Skeletal muscle satellite cell (primary cell): ENCODE results near the gene NLRC5.
"Not testable (repeated sequence)": the region's sequence is repeated elsewhere in the genome, so short reads cannot be mapped to it uniquely, and the experiment has no call there.

Experiments
- H3K27me3 ChIP-seq: 2 replicates; pipeline ENCODE4 v1.7.0; 2013; ENCODE audit warnings: low read length; ENCODE audit not compliant: control insufficient read depth, insufficient read depth
- H3K36me3 ChIP-seq: 2 replicates; pipeline ENCODE4 v1.7.0; 2013; ENCODE audit warnings: mild to moderate bottlenecking, control low read depth, low read length; ENCODE audit not compliant: insufficient read depth
- H3K4me1 ChIP-seq: 2 replicates; pipeline ENCODE4 v1.7.0; 2013; ENCODE audit warnings: low read length; ENCODE audit not compliant: control insufficient read depth, insufficient read depth
- H3K4me2 ChIP-seq: 2 replicates; pipeline ENCODE4 v1.7.0; 2013; ENCODE audit warnings: mild to moderate bottlenecking, low read length
- H3K4me3 ChIP-seq: 2 replicates; pipeline ENCODE4 v1.7.0; 2013; ENCODE audit warnings: low read length
- H3K9ac ChIP-seq: 2 replicates; pipeline ENCODE4 v1.7.0; 2013; ENCODE audit warnings: mild to moderate bottlenecking, low read depth, low read length, moderate library complexity
- H3K9me3 ChIP-seq: replicated peaks from 2 replicates; pipeline ENCODE4 v1.7.0; 2013; ENCODE audit warnings: mild to moderate bottlenecking, control low read depth, low read length

NLRC5 gene

DNA sequence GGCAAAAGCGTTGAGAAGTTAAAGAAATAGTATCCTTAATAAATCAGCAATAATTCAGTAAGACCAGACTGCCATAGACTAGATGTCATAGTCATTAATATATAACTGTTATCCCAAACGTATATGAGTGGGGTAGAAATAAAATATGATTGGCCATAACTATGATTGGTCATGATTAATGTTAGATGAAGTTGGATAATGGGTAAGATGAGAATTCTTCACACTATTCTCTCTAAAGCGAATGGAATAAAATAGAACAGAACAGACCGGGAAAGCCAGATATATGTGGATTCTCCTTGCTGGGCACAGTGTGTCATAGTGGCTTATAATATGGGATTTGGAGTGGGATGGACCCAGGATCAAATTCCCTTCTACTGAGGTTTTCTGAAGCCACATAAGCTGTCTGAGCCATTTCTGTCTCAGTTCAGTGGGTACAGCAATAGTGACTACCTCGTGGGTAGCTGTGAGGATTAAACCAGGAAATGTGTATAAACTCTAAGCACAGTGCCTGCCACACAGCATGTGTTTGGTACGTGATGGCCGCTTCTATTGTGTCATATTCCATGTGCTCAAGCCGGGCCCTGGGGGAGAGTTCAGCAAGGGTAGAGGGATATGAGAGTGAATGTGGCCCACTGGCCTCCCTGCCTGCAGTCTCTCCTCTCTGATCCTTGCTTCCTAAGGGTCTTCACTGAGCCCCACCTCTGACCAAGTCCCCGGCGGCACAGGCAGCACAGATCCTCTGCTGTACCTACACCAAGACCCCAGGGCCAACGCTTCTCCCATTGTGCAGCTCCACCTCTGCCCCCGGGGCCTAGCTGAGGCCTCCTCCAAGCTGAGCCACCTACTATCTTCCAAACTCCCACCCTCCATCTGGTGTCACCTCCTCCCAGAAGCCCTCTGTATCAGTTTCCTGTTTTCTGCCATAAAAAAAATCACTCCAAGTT, 23.9 kb upstream of the NLRC5 start:
- peaks cover 5% of the 10 kb centered on the region for H3K9me3 ChIP-seq
- H3K9ac ChIP-seq = peak overlapping the region; percentile 44
- H3K4me3 ChIP-seq = no peak overlapping the region
- H3K27me3 ChIP-seq = peaks cover 4% of the 10 kb centered on the region
- peaks cover 33% of the 10 kb centered on the region for H3K4me1 ChIP-seq
- no peaks in the 10 kb centered on the region for H3K36me3 ChIP-seq
- peak overlapping the region; percentile 46 for H3K4me2 ChIP-seq

DNA sequence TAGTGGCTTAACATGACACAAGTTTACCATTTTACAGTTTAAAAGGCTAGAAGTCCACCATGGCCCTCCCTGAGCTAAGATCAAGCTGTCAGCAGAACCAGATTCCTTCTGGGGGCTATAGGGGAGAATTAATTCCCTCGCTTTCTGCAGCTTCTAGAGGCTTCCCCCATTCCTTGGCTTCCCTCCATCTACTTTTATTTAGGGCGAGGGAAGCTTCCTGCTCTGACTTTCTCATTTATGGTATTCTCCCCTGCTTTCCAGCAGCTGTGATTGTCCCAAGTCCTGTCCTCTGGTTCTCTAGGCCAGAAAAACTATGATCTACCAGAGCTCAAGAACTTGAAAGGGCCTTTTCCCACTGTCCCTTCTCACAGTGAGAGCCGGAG, 23.3 kb upstream of the NLRC5 start:
- Histone ChIP-seq H3K27me3 (peaks cover 11% of the 10 kb centered on the region), H3K4me1 (peaks cover 30% of the 10 kb centered on the region), H3K4me2 (no peak overlapping the region), H3K9ac (peak overlapping the region; percentile 44), H3K9me3 (peaks cover 5% of the 10 kb centered on the region), H3K4me3 (no peak overlapping the region), H3K36me3 (no peaks in the 10 kb centered on the region)

DNA sequence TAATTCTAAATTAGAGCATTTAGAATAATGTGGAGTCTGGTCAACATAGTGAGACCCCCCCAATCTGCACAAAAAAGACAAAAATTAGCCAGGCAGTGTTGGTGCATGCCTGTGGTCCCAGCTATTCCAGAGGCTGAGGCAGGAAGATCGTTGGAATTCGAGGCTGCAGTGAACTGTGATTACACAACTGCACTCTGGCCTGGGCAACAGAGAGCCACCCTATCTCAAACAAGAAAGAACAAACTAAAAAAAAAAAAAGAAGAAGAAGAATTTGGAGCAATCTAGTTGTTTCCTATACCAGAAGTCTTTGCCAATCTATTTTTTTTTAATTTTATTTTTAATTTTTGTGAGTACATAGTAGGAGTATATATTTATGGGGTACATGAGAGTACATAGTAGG, 21.6 kb upstream of the NLRC5 start:
- H3K4me1 ChIP-seq = peaks cover 22% of the 10 kb centered on the region

DNA sequence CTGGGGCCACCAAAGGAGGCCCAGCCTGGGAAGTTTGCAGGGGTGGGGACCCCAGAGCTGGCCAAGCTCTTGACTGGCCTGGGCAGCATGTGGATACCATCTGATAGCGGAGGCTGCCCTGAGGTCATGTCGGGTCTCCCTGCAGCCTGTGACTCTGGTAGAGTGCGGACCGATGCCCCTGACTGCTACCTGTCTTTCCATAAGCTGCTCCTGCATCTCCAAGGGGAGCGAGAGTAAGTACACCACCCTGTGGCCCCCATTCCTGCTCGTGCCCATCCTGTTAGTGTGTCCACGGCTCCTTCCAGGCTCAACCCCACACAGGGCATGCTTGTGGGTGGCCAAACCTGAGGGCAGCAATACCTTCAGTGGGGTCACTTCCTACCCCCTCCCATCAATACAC, 19.6 kb upstream of the NLRC5 start:
- Histone ChIP-seq H3K4me3 (no peak overlapping the region), H3K9ac (no peak overlapping the region), H3K4me2 (no peak overlapping the region), H3K9me3 (no peaks in the 10 kb centered on the region), H3K27me3 (peaks cover 26% of the 10 kb centered on the region), H3K36me3 (no peaks in the 10 kb centered on the region), H3K4me1 (peaks cover 15% of the 10 kb centered on the region)

More for the DNA sequence above, 21.6 kb upstream of the NLRC5 start:
- Histone ChIP-seq H3K4me3 (no peak overlapping the region), H3K27me3 (peaks cover 20% of the 10 kb centered on the region), H3K9ac (no peak overlapping the region), H3K9me3 (peaks cover 5% of the 10 kb centered on the region), H3K36me3 (no peaks in the 10 kb centered on the region), H3K4me2 (no peak overlapping the region)

DNA sequence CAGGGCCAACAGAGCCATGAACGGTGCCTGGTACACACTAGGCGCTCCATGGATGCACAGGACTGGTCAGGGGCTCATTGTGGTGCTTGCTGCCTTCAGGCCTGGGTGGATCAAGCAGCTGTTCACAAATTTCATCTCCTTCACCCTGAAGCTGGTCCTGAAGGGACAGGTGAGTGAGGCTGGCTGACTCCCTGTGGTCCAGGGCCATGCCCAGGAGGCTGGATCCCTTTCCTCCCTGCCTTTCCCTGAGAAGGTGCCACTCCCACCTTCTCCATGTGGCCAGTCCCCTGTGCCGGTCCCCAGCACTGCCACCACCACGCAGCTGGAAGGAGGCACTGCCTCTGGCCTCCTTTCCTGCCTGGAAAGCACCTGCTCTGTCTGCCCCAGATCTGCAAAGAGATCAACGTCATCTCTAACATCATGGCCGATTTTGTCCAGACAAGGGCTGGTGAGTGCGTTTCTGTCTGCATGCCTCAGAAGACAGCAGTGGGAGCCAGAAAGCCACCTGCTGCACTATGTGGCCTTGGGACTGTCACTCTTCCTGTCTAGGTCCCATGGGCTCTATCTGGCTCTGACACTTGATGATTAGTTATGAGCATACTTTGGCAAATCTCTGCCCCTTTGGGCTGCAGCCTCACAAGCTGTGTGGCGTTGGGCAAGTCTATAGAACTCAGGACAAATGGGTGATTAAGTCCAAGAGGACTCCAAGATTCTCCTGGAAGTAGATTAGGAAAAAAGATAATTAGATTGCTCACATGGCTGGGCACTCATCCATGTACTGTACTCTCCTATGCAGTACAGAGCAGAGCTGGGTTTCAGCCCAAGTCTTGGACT, 18.2 kb upstream of the NLRC5 start:
- H3K4me3 ChIP-seq = no peak overlapping the region
- H3K9me3 ChIP-seq = no peaks in the 10 kb centered on the region
- no peaks in the 10 kb centered on the region for H3K36me3 ChIP-seq
- H3K4me2 ChIP-seq = no peak overlapping the region
- peaks cover 29% of the 10 kb centered on the region for H3K27me3 ChIP-seq
- H3K4me1 ChIP-seq = peaks cover 3% of the 10 kb centered on the region
- H3K9ac ChIP-seq = no peak overlapping the region

DNA sequence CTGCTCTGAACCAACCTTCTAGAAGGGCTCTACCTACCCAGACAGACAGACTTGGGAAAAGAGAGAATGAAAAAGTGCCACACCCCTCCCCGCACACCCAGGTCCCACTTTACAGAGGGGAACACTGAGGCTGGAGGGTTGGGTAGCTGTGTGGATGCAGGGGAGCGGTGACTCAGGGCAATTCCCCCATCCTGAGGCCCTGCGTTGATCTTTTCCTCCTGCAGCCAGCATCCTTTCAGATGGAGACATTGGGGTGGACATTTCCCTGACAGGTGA, 17.7 kb upstream of the NLRC5 start:
- Histone ChIP-seq H3K9ac (no peak overlapping the region), H3K4me1 (no peaks in the 10 kb centered on the region), H3K9me3 (no peaks in the 10 kb centered on the region), H3K36me3 (no peaks in the 10 kb centered on the region), H3K27me3 (peaks cover 29% of the 10 kb centered on the region), H3K4me3 (no peak overlapping the region), H3K4me2 (no peak overlapping the region)

DNA sequence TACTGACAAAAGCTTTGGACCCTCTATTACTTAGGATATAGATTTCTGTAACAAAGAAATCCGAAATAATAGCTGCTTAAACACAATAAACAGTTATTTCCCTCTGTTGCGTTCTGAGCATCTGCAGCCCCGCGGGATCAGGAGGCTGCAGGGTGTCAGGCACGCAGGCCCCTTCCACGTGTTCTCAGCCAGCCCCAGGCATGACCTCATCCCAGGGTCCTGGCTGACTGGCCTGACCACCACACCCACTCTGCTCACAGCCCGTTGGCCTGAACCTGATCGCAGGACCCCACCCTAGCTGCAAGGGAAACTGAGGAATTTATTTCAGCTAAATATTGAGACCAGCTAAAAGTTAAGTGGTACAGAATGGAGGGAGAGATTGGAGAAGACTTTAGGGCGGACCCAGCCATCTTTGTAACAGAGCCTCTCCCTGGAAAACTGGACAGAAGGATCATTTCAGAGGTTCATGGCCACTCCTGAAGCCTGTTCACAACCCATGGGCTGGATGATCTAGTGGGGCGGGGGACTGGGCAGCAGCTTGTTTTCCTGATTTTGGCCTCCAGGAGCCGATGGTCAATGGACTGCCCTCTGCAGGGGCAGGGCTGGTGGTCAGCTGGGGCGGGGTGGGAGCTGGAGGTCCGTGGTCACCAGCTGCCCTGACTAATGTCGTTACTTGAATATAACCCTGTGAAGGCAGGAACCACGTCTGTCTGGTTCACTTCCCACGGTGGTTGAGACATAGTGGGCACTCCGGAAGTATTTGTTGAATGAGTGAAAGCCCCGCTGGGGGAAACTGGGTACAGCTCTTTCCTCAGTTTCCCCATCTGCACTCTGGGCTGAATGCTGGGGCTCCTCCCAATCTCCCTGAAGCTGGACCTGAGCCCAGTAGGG, 16.7 kb upstream of the NLRC5 start:
- Histone ChIP-seq H3K27me3 (peaks cover 29% of the 10 kb centered on the region), H3K4me2 (no peak overlapping the region), H3K4me1 (no peaks in the 10 kb centered on the region), H3K9ac (no peak overlapping the region), H3K4me3 (no peak overlapping the region), H3K9me3 (no peaks in the 10 kb centered on the region), H3K36me3 (no peaks in the 10 kb centered on the region)

DNA sequence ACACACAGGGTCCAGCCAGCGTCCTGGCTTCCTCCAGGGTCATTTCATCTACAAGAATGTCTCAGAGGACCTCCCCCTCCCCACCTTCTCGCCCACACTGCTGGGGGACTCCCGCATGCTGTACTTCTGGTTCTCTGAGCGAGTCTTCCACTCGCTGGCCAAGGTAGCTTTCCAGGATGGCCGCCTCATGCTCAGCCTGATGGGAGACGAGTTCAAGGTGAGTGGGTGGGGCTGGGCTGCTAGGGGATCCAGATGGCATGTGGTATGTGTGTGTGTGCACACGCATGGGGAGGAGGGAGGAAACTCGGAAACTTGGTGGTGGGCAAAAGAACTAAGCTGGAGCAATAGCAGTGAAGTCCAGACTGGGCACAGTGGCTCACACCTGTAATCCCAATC, 16.1 kb upstream of the NLRC5 start:
- Histone ChIP-seq H3K27me3 (peaks cover 29% of the 10 kb centered on the region), H3K9ac (no peak overlapping the region), H3K4me2 (no peak overlapping the region), H3K4me3 (no peak overlapping the region), H3K4me1 (no peaks in the 10 kb centered on the region), H3K9me3 (no peaks in the 10 kb centered on the region), H3K36me3 (no peaks in the 10 kb centered on the region)

DNA sequence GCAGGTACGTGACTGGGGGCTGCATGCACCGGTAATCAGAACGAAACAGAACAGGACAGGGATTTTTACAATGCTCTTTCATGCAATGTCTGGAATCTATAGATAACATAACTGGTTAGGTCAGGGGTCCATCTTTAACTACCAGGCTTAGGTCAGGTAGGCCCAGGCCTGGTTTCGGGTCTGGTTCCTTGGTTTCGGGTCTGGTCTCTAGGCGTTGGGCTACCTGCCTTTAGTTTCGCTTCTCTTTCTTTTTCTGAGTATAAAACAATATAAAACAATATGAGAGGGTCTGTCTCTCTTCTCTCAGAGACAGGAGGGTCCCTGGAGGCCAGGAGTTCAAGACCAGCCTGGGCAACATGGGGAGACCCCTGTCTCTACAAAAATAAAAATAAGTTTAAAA, 15.5 kb upstream of the NLRC5 start:
- not testable (repeated sequence) for H3K9ac ChIP-seq, H3K4me1 ChIP-seq
- H3K27me3 ChIP-seq = peaks cover 29% of the 10 kb centered on the region

DNA sequence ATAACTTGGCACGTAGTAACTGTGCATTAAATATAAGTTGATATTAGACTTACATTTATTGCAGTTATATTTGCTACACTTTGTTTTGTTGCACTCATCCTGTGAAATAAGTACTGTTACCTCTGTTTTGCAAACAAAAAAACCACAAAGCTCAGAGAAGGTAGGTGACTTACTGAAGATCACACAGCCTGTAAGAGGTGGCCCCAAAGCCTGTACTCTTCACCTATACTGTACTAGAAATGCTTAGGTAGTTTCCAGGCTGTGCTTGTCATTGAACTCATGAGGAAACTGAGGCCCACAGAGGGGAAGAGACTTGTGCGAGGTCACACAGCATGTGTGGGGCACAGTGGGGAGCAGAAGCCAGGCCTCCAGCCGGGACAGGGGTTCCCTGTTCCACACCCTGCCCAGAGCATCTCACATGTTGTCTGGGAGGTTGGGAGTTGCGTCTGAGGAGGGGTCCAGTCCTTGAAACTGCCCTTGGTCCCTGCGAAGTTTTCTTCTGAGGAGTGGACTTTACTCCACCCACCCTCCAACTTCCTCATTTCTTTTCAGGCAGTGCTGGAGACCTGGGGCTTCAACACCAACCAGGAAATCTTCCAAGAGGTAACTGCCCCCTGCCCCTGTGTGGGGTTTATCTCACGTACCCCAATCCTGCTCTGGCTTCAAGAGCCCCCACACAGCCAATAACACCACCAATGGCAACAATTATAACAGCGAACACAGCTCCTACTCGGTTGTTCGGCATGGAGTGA, 14.6 kb upstream of the NLRC5 start:
- no peak overlapping the region for H3K4me2 ChIP-seq
- no peaks in the 10 kb centered on the region for H3K36me3 ChIP-seq
- H3K4me1 ChIP-seq = no peaks in the 10 kb centered on the region
- peaks cover 29% of the 10 kb centered on the region for H3K27me3 ChIP-seq
- H3K9me3 ChIP-seq = no peaks in the 10 kb centered on the region
- H3K9ac ChIP-seq = no peak overlapping the region
- H3K4me3 ChIP-seq = no peak overlapping the region

More for the DNA sequence above, 15.5 kb upstream of the NLRC5 start:
- H3K4me3 ChIP-seq, H3K36me3 ChIP-seq, H3K4me2 ChIP-seq, H3K9me3 ChIP-seq: not testable (repeated sequence)
